Activated CD8-positive, alpha-beta memory T cell treated with anti-CD3 and anti-CD28 coated beads for 1 hour (primary cell): ENCODE measurements around the gene ASIC4.

Source experiments
- DNase-seq, 2 donors: peaks; one replicate each; pipeline ENCODE4 v3.0.0-alpha.2; 2020; ENCODE audit warnings: low read depth in 1 of 2; ENCODE audit errors: extremely low read depth in 1 of 2

The ASIC4 gene

DNA sequence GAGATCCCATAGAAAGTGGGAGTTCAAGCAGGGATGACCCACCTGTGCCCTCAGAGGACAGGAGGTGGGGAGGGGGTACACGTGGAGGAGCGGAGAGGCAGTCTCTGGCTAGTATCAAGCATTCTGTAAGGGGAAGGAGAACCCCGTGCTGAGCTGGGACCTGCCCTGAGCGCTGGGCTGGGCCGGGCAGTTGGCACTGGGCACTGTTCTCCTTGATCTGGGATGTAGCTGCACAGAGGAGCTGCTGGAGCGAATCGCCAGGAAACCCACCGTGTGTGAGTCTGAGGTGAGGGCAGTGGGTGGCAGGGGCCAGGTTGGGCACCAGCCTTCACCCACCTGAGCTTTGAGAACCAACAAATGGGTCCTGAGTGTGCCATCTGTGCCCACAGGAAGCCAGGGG lies 35.4 kb upstream of the ASIC4 start:
- no peak for DNase-seq

DNA sequence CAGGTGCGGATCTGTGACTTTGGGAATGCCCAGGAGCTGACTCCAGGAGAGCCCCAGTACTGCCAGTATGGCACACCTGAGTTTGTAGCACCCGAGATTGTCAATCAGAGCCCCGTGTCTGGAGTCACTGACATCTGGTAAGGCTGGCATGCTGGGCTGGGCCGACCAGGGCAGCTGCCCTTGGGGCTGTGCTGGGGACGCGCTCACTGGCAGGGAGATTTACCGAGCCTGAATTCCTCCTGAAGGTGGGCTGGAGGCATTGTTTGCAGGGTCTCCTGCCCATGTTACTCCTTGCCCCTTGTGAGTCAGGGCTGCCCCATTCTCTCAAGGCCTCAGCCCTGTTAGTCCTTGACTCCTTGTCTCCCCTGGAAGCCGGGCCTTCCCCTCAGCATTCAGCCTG lies 34.3 kb upstream of the ASIC4 start:
- no peak for DNase-seq

DNA sequence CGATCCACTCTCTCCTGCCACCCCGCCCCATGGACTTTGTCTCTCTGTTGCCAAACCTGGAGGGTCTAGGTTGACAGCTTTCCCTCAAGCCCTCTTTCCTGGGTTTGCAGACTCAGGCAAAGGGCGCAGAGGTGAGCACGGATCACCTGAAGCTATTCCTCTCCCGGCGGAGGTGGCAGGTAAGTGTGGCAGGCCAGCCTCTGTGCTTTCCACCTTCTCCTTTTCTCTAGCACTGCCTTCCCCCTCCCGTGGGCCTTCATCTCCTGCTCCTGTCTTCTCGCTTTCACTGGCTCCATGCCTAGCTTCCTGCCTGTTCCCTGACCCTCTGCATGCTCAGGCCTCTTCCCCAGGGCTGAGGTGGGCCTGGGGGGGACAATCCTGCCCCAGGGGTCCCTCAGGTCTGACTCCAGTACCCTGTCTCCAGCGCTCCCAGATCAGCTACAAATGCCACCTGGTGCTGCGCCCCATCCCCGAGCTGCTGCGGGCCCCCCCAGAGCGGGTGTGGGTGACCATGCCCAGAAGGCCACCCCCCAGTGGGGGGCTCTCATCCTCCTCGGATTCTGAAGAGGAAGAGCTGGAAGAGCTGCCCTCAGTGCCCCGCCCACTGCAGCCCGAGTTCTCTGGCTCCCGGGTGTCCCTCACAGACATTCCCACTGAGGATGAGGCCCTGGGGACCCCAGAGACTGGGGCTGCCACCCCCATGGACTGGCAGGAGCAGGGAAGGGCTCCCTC lies 31.4 kb upstream of the ASIC4 start:
- no peak for DNase-seq

DNA sequence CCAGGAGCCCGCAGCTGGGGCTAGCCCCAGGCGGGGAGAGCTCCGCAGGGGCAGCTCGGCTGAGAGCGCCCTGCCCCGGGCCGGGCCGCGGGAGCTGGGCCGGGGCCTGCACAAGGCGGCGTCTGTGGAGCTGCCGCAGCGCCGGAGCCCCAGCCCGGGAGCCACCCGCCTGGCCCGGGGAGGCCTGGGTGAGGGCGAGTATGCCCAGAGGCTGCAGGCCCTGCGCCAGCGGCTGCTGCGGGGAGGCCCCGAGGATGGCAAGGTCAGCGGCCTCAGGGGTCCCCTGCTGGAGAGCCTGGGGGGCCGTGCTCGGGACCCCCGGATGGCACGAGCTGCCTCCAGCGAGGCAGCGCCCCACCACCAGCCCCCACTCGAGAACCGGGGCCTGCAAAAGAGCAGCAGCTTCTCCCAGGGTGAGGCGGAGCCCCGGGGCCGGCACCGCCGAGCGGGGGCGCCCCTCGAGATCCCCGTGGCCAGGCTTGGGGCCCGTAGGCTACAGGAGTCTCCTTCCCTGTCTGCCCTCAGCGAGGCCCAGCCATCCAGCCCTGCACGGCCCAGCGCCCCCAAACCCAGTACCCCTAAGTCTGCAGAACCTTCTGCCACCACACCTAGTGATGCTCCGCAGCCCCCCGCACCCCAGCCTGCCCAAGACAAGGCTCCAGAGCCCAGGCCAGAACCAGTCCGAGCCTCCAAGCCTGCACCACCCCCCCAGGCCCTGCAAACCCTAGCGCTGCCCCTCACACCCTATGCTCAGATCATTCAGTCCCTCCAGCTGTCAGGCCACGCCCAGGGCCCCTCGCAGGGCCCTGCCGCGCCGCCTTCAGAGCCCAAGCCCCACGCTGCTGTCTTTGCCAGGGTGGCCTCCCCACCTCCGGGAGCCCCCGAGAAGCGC lies 30.6 kb upstream of the ASIC4 start:
- DNase-seq, result no peak

DNA sequence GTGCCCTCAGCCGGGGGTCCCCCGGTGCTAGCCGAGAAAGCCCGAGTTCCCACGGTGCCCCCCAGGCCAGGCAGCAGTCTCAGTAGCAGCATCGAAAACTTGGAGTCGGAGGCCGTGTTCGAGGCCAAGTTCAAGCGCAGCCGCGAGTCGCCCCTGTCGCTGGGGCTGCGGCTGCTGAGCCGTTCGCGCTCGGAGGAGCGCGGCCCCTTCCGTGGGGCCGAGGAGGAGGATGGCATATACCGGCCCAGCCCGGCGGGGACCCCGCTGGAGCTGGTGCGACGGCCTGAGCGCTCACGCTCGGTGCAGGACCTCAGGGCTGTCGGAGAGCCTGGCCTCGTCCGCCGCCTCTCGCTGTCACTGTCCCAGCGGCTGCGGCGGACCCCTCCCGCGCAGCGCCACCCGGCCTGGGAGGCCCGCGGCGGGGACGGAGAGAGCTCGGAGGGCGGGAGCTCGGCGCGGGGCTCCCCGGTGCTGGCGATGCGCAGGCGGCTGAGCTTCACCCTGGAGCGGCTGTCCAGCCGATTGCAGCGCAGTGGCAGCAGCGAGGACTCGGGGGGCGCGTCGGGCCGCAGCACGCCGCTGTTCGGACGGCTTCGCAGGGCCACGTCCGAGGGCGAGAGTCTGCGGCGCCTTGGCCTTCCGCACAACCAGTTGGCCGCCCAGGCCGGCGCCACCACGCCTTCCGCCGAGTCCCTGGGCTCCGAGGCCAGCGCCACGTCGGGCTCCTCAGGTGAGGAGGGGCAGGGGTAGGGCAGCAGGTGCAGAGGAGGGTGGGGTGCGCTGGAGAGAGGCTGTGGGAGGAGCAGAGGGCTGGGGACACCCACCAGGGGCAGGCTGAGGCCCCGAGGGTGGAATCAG lies 29.7 kb upstream of the ASIC4 start:
- DNase-seq, result no peak

DNA sequence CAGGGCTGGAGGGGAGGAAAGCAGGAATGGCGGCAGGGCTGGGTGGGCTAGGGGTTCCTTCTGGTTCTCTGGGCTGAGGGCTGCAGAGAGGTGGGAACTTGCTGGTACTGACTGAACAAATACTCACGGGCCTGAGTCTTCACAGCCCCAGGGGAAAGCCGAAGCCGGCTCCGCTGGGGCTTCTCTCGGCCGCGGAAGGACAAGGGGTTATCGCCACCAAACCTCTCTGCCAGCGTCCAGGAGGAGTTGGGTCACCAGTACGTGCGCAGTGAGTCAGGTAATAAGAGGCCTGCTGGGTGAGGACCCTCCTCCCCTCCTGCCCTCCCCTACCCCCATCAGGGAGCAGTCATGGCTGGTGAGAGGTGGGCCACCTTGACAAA lies 29.1 kb upstream of the ASIC4 start:
- DNase-seq, result no peak

DNA sequence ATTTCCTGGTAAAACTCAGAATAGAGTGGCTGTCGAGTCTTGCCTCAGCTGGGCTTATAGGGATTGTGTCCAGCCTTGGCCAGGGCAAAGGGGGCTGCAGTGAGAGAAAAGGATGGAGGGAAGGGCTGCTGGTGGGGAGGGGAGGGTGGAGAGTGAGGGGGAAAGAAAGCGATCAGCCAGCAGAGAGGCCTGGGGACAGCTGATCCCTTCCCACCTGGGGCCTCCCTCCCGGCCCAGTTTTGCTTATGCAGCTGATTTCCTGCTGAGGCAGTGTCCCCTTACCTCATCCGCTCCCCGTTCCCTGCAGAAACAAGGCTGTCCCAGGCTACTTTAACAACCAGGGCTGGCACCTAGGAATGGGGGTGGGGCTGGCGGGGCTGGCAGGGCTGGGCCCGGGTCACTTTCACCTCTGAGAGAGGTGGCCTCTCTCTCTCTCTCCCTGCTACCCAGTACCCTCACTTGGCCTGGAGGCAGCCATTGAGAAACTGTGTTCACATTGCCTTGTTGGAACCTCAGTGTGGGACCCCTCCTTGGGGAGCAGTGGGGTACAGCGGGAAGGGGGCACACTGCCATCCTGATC lies 27.8 kb upstream of the ASIC4 start:
- DNase-seq, result no peak

DNA sequence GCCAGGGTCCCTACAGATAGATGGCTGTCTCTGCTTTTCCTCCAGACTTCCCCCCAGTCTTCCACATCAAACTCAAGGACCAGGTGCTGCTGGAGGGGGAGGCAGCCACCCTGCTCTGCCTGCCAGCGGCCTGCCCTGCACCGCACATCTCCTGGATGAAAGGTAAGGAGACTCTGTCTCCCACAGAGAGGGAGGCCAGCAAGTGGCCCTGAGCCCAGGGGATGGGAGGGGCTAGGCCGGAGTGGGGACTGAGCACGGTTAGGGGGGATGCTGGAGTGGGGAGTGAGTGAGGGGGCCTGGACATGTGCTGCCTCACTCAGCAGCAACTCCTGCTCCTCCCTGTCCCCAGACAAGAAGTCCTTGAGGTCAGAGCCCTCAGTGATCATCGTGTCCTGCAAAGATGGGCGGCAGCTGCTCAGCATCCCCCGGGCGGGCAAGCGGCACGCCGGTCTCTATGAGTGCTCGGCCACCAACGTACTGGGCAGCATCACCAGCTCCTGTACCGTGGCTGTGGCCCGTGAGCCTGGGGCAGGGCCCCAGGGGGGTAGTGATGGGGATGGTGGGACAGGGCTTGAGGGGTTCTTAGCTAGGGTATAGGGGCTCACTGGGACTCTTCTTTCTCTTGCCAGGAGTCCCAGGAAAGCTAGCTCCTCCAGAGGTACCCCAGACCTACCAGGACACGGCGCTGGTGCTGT lies 26.0 kb upstream of the ASIC4 start:
- DNase-seq, result no peak

DNA sequence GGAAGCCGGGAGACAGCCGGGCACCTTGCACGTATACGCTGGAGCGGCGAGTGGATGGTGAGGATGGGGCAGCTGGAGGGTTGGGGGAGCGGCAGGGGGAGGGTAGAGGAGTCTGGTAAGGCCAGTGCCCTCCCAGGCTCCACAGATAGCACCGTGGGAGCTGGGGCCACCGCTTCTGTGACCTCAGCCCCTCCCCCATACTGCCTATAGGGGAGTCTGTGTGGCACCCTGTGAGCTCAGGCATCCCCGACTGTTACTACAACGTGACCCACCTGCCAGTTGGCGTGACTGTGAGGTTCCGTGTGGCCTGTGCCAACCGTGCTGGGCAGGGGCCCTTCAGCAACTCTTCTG lies 25.5 kb upstream of the ASIC4 start:
- no peak for DNase-seq

DNA sequence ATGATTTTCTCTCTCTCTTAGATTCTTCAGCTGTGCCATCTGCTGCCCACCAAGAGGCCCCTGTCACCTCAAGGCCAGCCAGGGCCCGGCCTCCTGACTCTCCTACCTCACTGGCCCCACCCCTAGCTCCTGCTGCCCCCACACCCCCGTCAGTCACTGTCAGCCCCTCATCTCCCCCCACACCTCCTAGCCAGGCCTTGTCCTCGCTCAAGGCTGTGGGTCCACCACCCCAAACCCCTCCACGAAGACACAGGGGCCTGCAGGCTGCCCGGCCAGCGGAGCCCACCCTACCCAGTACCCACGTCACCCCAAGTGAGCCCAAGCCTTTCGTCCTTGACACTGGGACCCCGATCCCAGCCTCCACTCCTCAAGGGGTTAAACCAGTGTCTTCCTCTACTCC lies 25.0 kb upstream of the ASIC4 start:
- no peak for DNase-seq

DNA sequence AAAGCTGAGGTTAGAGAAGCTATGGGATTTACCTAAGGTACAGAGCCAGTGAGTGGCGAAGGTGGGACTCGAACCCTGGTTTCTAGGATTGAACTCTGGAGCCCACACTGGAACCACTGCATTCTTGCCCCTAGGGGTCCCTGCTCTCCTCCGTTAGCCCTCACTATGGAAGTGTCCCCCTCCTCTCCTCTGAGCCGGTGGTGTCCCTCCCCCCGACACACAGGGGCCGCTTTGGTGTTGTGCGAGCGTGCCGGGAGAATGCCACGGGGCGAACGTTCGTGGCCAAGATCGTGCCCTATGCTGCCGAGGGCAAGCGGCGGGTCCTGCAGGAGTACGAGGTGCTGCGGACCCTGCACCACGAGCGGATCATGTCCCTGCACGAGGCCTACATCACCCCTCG lies 24.1 kb upstream of the ASIC4 start:
- no peak for DNase-seq

DNA sequence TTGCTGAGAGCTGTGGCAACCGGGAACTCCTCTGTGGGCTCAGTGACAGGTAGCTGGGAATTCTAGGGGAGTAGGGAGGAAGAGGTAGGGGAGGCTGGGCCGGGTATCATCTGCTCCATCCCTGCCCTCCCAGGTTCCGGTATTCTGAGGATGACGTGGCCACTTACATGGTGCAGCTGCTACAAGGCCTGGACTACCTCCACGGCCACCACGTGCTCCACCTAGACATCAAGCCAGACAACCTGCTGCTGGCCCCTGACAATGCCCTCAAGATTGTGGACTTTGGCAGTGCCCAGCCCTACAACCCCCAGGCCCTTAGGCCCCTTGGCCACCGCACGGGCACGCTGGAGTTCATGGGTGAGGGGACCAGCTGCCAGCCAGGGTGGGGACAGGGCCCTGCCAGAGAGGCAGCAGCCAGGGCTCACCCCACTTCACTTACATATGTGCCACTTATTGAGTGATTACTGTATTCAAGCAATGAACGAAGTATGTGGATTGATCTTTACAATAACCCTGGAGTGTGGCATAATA lies 23.6 kb upstream of the ASIC4 start:
- no peak for DNase-seq

DNA sequence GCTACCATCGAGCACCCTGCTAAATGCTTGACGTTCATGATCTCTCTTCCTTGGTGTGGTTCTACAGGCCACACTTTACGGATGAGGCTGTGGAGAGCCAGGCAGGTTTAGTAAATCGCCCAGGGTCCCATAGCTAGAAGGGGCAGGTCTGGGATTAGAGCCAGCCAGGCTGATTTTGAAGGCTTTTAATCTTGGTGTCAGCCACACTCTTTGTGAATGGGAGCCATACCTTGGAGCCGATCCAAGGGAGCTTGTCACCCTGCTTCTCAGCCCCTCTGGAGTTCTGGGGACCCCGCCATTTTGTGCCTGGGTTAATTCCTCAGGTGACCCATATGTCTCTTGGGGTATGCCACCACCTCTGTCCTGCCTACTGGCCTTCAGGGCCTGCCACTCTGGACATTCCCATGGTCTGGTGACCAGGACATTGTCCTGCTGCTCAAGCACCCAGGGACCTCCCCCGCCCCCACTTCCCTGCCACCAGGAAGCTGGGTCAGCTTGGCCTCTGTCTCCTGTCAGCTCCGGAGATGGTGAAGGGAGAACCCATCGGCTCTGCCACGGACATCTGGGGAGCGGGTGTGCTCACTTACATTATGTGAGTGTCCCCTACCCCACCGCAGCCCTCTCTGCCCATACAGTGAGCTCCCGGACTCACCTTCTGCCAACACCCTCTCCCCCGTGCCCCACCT lies 22.9 kb upstream of the ASIC4 start:
- DNase-seq, result no peak

DNA sequence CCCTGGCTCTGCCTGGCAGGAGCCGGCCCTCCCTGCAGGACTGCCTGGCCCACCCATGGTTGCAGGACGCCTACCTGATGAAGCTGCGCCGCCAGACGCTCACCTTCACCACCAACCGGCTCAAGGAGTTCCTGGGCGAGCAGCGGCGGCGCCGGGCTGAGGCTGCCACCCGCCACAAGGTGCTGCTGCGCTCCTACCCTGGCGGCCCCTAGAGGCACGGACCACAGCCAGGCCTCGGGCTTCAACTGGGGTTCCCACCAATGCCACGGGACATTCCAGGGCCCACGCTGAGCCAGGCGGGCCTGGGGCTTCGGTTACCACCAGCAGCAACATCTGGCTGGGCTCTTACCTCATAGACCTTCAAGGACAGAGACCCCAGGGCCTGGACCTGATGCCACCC lies 21.7 kb upstream of the ASIC4 start:
- no peak for DNase-seq

DNA sequence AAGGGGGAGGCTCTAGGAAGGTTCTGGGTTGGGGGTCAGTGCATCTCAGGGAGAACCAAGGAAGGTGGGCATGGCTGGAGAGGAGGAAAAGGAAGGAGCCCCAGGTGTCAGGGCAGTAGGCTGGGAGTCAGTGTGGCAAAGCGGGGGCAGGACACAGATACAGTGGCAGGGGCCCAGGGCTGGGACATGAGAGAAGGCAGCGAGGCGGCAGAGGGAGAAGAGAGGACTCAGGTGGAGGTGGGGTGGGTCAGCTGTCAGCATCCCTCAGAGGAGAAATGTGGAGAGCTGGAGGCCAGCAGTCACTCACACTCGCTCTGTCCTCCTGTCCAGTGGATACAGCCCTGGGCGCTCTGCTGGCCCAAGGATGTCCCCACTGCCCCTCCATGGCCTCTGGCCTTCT lies 21.2 kb upstream of the ASIC4 start:
- DNase-seq, result no peak

DNA sequence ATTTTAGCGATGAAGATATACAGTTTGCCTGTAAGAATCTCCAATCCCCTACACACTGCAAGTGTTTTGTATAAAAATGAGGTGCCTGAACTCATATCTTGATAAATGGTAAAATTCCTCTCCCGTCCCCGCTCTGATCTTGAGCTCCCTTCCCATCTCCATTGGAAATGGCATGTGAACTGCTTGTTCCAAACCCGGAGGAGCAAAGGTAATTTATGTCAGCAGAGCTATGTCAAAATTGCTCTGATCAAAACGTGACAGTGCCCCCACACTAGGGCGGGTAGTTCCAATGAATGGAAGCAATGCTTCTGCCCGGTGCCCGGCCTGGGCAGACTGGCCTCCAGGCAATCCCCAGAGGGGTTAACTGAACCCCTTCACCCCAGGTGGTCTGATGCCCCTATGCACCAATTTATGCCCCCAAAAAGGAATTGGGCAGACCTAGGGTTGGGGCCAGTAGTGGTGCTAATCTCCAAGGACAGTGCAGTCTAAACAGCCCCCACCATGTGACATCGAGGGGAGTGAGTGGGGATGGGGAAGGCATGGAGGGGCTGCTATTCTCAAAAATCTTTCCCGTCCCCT lies 19.2 kb upstream of the ASIC4 start:
- no peak for DNase-seq

DNA sequence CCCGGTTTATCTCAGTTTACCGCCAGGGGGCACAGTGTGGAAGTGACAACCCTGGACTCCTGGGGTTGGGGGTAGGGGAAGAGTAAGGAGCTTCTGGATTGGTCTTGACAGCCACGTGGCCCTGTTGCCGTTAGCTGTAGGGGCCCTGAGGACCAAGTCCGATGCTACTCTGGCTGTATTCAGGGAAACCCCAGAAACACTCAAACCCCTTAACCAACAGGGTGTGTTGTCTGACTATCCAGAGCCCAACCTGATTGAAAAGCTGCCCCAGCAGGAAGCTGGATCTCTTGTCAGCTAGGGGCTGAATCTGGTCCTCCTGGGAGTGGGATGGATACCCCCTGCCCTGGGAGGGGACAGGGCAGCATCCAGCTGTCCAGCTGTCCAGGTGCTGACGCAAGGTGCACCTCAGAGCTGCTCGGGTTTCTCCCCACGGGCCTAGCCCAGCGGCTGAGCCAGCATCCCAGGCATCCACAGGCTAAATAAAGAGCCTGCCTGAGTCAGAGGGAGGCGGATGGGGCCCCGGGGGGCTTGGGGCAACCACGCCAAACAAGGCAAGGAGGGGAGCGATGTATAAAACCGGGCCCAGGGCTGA lies 18.7 kb upstream of the ASIC4 start:
- peak in 1 of 2 donors; percentile 30 for DNase-seq

DNA sequence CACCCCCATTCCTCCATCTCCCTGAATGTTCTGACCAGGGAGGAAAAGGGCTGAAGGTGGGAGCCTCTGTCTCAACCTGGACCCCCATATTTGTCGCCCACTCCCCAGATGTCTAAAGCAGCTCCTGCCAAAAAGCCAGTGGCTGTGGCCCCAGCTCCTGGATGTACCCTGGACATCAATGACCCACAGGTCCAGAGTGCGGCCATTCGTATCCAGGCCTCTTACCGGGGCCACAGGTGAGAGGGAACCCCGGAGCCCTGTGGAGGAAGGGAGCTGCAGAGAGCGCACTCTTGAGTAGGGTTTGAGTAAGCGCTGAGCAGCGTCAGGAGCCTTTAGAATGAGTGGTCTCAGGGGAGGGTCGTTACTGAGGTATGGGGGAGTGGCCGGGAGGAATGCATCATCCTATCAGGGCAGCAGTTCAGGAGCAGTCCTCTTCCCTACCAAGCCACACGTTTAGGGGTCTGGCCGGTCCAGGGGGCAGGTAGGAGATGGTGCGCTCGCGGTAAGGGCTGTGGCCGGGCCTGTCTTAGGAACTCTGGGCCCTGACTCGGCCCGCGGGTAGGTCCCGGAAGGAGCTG lies 17.9 kb upstream of the ASIC4 start:
- DNase-seq, result no peak
